ENCODE data around the gene BMPER. TPM values are rescaled to one million over a fixed set of nuclear protein-coding genes. Genes with fewer than 3 reads are reported as not detected.

Gene BMPER
- total RNA-seq, 1 experiment from 2014 or later: 0.50 TPM

GRCh38 chr7:33917661-33918060 is 12.3 kb downstream of the BMPER start:
- no peak overlapping the region for H3K4me2 ChIP-seq

DNA sequence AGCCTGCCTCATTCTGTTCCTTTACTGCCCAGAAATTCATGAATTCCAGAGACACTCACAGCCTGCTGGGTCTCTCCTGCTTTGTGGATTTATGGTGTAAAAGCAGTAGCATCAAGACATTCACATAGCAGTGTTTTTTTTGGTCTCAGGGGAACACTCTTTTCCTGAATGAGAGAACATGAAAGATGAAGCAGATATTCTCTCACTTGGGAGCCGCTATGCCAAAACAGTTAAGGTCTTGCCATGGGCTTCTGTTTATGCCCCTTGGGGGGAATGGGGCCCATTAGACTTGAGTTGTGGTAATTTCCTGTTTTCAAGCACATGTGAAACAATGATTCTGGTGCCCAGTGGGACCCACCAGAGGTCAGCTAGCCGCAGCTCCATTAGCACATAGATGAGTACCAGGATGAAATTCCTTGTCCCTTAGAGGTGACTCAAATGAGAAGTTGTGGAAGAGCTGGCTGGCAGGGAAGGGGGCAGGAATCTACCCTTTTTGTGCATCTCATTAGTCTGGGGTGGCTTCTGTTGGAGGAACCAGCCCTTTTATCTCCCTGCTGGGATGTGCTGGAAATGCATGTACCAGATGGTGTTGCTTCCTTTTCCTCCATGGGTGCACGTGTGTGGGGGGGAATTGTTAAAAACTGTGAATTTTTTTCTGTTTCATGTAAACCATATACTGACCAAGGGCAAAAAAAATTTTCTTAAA is 13.3 kb downstream of the BMPER start:
- no peaks in the 10 kb centered on the region for H4K20me1 ChIP-seq (ENCODE audit: insufficient read depth)
- no peaks in the 10 kb centered on the region for H3K79me2 ChIP-seq (ENCODE audit: low read depth)
- DNase-seq: no peak
- TF ChIP-seq CTCF (conservative IDR thresholded peaks at IDR 0.05) (no peak), EZH2 (IDR thresholded peaks at IDR 0.05; ENCODE audit: low read depth) (no peak)
- H3K4me3 ChIP-seq: no peak overlapping the region
- POLR2A ChIA-PET (ENCODE audit: unreplicated experiment): interaction anchor here (0.6 kb wide), 1 partner anchor 532 kb away, joined by 5 read pairs; no protein-coding TSS in a partner anchor
- intact Hi-C loops (cut with micrococcal nuclease; ENCODE audit: unreplicated experiment): no loop called here
- no peaks in the 10 kb centered on the region for H3K4me1 ChIP-seq (replicated peaks; ENCODE audit: insufficient read depth)
- H3K27ac ChIP-seq: no peak overlapping the region
- peaks cover 18% of the 10 kb centered on the region; the same call in 1 of the 2 replicates for H3K27me3 ChIP-seq (ENCODE audit: insufficient read depth, low read depth)
- H3K9me3 ChIP-seq (ENCODE audit: insufficient read depth, low read depth): no peaks in the 10 kb centered on the region
- no peaks in the 10 kb centered on the region for H3K9me2 ChIP-seq (ENCODE audit: insufficient read depth)
- CTCF ChIA-PET: no interaction called here
- no peaks in the 10 kb centered on the region for H3F3A ChIP-seq (ENCODE audit: insufficient read depth, low read depth)
- no TSS peak for BruUV-seq (replicated peaks)
- no peak overlapping the region for H3K4me2 ChIP-seq
- no peaks in the 10 kb centered on the region for H3K36me3 ChIP-seq (ENCODE audit: low read depth)
- no peak overlapping the region for H2AFZ ChIP-seq

More at GRCh38 chr7:33917661-33918060, 12.3 kb downstream of the BMPER start:
- H3K36me3 ChIP-seq (ENCODE audit: low read depth): no peaks in the 10 kb centered on the region
- peaks cover 18% of the 10 kb centered on the region; the same call in 1 of the 2 replicates for H3K27me3 ChIP-seq (ENCODE audit: insufficient read depth, low read depth)
- POLR2A ChIA-PET (ENCODE audit: unreplicated experiment): interaction anchor here (0.6 kb wide), 1 partner anchor 532 kb away, joined by 5 read pairs; no protein-coding TSS in a partner anchor
- TF ChIP-seq CTCF (conservative IDR thresholded peaks at IDR 0.05): no peak
- TF ChIP-seq EZH2 (IDR thresholded peaks at IDR 0.05; ENCODE audit: low read depth): no peak
- H3K9me2 ChIP-seq (ENCODE audit: insufficient read depth): no peaks in the 10 kb centered on the region
- H3K4me3 ChIP-seq: no peak overlapping the region
- H3K9me3 ChIP-seq (ENCODE audit: insufficient read depth, low read depth): no peaks in the 10 kb centered on the region
- no peak overlapping the region for H2AFZ ChIP-seq
- DNase-seq: no peak
- no peak overlapping the region for H3K27ac ChIP-seq
- no TSS peak for BruUV-seq (replicated peaks)
- intact Hi-C loops (cut with micrococcal nuclease; ENCODE audit: unreplicated experiment): no loop called here
- no peaks in the 10 kb centered on the region for H4K20me1 ChIP-seq (ENCODE audit: insufficient read depth)
- no peaks in the 10 kb centered on the region for H3K79me2 ChIP-seq (ENCODE audit: low read depth)
- no peaks in the 10 kb centered on the region for H3F3A ChIP-seq (ENCODE audit: insufficient read depth, low read depth)
- H3K4me1 ChIP-seq (replicated peaks; ENCODE audit: insufficient read depth): no peaks in the 10 kb centered on the region
- CTCF ChIA-PET: interaction anchor here (0.6 kb wide), 1 partner anchor 142 kb away, joined by 8 read pairs; no protein-coding TSS in a partner anchor

DNA sequence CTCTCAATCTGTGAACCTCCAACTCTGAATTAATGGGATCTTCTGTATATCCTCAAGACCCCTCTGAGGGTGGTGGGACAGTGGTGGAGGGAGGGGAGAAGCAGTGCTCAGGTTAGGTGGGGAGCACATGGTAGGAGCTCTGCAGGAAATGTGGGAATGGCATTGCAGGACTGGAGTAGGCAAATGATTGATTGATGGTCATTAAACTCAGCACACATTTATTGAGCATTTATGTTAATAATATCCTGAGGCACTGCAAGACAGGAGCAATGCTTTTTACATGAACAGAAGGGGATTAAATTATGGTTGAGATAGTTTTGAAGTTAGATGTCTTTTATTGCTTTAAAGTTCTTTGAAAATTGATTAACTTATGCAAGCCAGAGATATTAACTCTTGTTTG is 14.1 kb downstream of the BMPER start:
- no peak overlapping the region for H3K4me2 ChIP-seq
- POLR2A ChIA-PET (ENCODE audit: unreplicated experiment): no interaction called here
- no peak overlapping the region for H2AFZ ChIP-seq
- H3K36me3 ChIP-seq (ENCODE audit: low read depth): no peaks in the 10 kb centered on the region
- H3K27me3 ChIP-seq (ENCODE audit: insufficient read depth, low read depth): peaks cover 21% of the 10 kb centered on the region; the same call in 1 of the 2 replicates
- H3F3A ChIP-seq (ENCODE audit: insufficient read depth, low read depth): no peaks in the 10 kb centered on the region
- H4K20me1 ChIP-seq (ENCODE audit: insufficient read depth): no peaks in the 10 kb centered on the region
- CTCF ChIA-PET: no interaction called here
- no peaks in the 10 kb centered on the region for H3K9me3 ChIP-seq (ENCODE audit: insufficient read depth, low read depth)
- H3K4me1 ChIP-seq (replicated peaks; ENCODE audit: insufficient read depth): no peaks in the 10 kb centered on the region
- no peak overlapping the region for H3K27ac ChIP-seq
- no peaks in the 10 kb centered on the region for H3K9me2 ChIP-seq (ENCODE audit: insufficient read depth)
- H3K4me3 ChIP-seq: no peak overlapping the region
- TF ChIP-seq EZH2 (IDR thresholded peaks at IDR 0.05; ENCODE audit: low read depth) (no peak), CTCF (conservative IDR thresholded peaks at IDR 0.05) (no peak)
- DNase-seq: no peak
- no peaks in the 10 kb centered on the region for H3K79me2 ChIP-seq (ENCODE audit: low read depth)
- no TSS peak for BruUV-seq (replicated peaks)
- intact Hi-C loops (cut with micrococcal nuclease; ENCODE audit: unreplicated experiment): no loop called here
